ENCODE results near the gene TGM6. TPM values are rescaled to one million over a fixed set of nuclear protein-coding genes. Genes with fewer than 3 reads are reported as not detected.

Gene TGM6
- polyA plus RNA-seq, 3 donors, result not detected

DNA sequence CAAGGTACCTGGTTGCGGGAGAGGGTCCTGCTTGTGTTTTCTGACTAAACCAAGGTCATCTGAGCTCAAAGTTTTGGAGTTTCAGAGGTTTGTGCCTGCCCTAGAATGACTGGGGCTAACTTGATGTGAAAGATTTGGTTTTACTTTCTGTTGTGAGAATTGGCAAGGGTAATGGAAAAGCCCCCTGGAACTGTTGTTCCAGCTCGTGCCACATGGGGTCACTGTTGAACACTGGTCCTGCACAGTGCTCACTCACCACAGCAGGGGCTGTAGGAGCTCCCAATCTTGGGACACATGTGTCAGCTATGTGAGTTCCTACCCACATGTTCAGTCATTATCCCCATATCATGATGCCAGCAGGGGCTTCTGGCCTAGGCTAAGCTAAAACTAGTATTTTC is 6.5 kb downstream of the TGM6 start:
- intact Hi-C loops (cut with micrococcal nuclease), result no loop called here
- Histone ChIP-seq H3K36me3 (replicated peaks in 1 of 2; ENCODE audit: control insufficient read depth in 1 of 2, insufficient read depth in 2 of 2, low read length in 2 of 2) (no peaks in the 10 kb centered on the region), H3K9ac (ENCODE audit: insufficient read depth, low read length, poor library complexity, severe bottlenecking) (no peak overlapping the region), H3K9me3 (replicated peaks in 1 of 2; ENCODE audit: control insufficient read depth in 1 of 2, insufficient read depth in 1 of 2, low read length in 2 of 2) (peaks cover 23 to 28% of the 10 kb centered on the region in 2 donors), H3K4me3 (replicated peaks in 1 of 3; ENCODE audit: low read depth in 2 of 3, low read length in 3 of 3) (no peak overlapping the region), H3K27me3 (ENCODE audit: control insufficient read depth in 2 of 2, insufficient read depth in 2 of 2, low read length in 2 of 2) (peaks cover 0 to 8% of the 10 kb centered on the region in 2 donors), H3K4me2 (replicated peaks; ENCODE audit: extremely low read depth, low read length, poor library complexity, severe bottlenecking) (no peak overlapping the region), H3K4me1 (ENCODE audit: control insufficient read depth in 1 of 2, insufficient read depth in 2 of 2, low read length in 2 of 2) (peaks cover 4 to 7% of the 10 kb centered on the region in 2 donors), H3K79me2 (ENCODE audit: insufficient read depth, low read length) (no peaks in the 10 kb centered on the region), H3K27ac (ENCODE audit: low read depth in 1 of 2, low read length in 2 of 2) (no peak overlapping the region), H4K20me1 (ENCODE audit: insufficient read depth, low read length) (no peaks in the 10 kb centered on the region), H2AFZ (ENCODE audit: insufficient read depth, low read depth, low read length, poor library complexity, severe bottlenecking) (no peak overlapping the region)
- H3K4me3 Mint-ChIP-seq, result no peak overlapping the region
- WGBS (ENCODE audit: insufficient coverage), result 51% methylated on average over 2 of the region's 2 CpGs
- DNase-seq, result no peak
- H3K27ac Mint-ChIP-seq, result no peak overlapping the region
- peaks cover 23 to 42% (median 28%) of the 10 kb centered on the region in 3 donors for H3K27me3 Mint-ChIP-seq (ENCODE audit: low read depth in 3 of 3)
- peaks cover 3 to 31% (median 24%) of the 10 kb centered on the region in 7 donors for H3K9me3 Mint-ChIP-seq
- TF ChIP-seq, protein P1, sequence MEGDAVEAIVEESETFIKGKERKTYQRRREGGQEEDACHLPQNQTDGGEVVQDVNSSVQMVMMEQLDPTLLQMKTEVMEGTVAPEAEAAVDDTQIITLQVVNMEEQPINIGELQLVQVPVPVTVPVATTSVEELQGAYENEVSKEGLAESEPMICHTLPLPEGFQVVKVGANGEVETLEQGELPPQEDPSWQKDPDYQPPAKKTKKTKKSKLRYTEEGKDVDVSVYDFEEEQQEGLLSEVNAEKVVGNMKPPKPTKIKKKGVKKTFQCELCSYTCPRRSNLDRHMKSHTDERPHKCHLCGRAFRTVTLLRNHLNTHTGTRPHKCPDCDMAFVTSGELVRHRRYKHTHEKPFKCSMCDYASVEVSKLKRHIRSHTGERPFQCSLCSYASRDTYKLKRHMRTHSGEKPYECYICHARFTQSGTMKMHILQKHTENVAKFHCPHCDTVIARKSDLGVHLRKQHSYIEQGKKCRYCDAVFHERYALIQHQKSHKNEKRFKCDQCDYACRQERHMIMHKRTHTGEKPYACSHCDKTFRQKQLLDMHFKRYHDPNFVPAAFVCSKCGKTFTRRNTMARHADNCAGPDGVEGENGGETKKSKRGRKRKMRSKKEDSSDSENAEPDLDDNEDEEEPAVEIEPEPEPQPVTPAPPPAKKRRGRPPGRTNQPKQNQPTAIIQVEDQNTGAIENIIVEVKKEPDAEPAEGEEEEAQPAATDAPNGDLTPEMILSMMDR (IDR thresholded peaks at IDR 0.05), result peak; percentile 43
- H3K36me3 Mint-ChIP-seq, result no peaks in the 10 kb centered on the region
- peaks cover 12% of the 10 kb centered on the region for H3K4me1 Mint-ChIP-seq

DNA sequence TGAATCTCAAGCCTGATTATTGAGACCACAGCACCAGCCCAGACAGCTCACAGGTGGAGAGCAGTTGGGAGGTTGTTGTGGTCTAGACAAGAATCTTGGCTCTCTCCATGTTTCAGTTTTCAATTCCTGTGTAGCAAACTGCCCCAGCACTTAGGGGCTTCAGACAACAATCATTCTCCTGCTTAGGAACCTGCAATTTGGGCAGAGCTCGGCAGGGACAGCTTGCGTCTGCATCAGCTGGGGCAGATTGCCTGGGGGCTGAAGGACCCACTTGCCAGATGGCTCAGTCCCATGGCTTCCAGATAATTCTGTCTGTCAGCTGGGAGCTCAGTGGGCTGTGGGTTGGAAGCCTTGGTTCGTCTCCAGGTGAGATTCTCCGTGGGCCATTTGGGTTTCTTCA is 6.9 kb downstream of the TGM6 start:
- Mint-ChIP-seq H3K27me3 (ENCODE audit: low read depth in 3 of 3) (peaks cover 23 to 39% (median 28%) of the 10 kb centered on the region in 3 donors), H3K4me3 (no peak overlapping the region), H3K4me1 (peaks cover 12% of the 10 kb centered on the region), H3K36me3 (no peaks in the 10 kb centered on the region), H3K27ac (no peak overlapping the region), H3K9me3 (peaks cover 3 to 31% (median 24%) of the 10 kb centered on the region in 7 donors)
- peaks cover 0 to 8% of the 10 kb centered on the region in 2 donors for H3K27me3 ChIP-seq (ENCODE audit: control insufficient read depth in 2 of 2, insufficient read depth in 2 of 2, low read length in 2 of 2)
- intact Hi-C loops (cut with micrococcal nuclease), result no loop called here
- no peak overlapping the region for H2AFZ ChIP-seq (ENCODE audit: insufficient read depth, low read depth, low read length, poor library complexity, severe bottlenecking)
- H3K4me1 ChIP-seq (ENCODE audit: control insufficient read depth in 1 of 2, insufficient read depth in 2 of 2, low read length in 2 of 2), result peaks cover 4 to 7% of the 10 kb centered on the region in 2 donors
- DNase-seq, result no peak
- TF ChIP-seq, protein P1 (IDR thresholded peaks at IDR 0.05), result no peak
- no peaks in the 10 kb centered on the region for H3K79me2 ChIP-seq (ENCODE audit: insufficient read depth, low read length)
- no peak overlapping the region for H3K4me2 ChIP-seq (replicated peaks; ENCODE audit: extremely low read depth, low read length, poor library complexity, severe bottlenecking)
- no peak overlapping the region for H3K9ac ChIP-seq (ENCODE audit: insufficient read depth, low read length, poor library complexity, severe bottlenecking)
- no peaks in the 10 kb centered on the region for H4K20me1 ChIP-seq (ENCODE audit: insufficient read depth, low read length)
- no peaks in the 10 kb centered on the region for H3K36me3 ChIP-seq (replicated peaks in 1 of 2; ENCODE audit: control insufficient read depth in 1 of 2, insufficient read depth in 2 of 2, low read length in 2 of 2)
- H3K4me3 ChIP-seq (replicated peaks in 1 of 3; ENCODE audit: low read depth in 2 of 3, low read length in 3 of 3), result no peak overlapping the region
- peaks cover 23 to 28% of the 10 kb centered on the region in 2 donors for H3K9me3 ChIP-seq (replicated peaks in 1 of 2; ENCODE audit: control insufficient read depth in 1 of 2, insufficient read depth in 1 of 2, low read length in 2 of 2)
- no peak overlapping the region for H3K27ac ChIP-seq (ENCODE audit: low read depth in 1 of 2, low read length in 2 of 2)
- 93% methylated on average over 2 of the region's 4 CpGs for WGBS (ENCODE audit: insufficient coverage)
